HepG2 (cell line): ENCODE data around the gene ROM1. TPM values are rescaled to one million over a fixed set of nuclear protein-coding genes. Genes with fewer than 3 reads are reported as not detected.

ENCODE experiments used
- CEBPZ ChIP-seq: IDR thresholded peaks from 2 replicates; pipeline ENCODE4 v1.6.1; 2012; ENCODE audit warnings: low read length, improper control_type of control experiment
- CERS6 ChIP-seq: sonication (generic); formaldehyde crosslinking; IDR thresholded peaks from 2 replicates; pipeline ENCODE4 v1.5.0; 2020; ENCODE audit warnings: missing genetic modification reagents
- DMAP1 ChIP-seq: IDR thresholded peaks from 2 replicates; pipeline ENCODE4 v1.6.1; 2016
- EHMT2 ChIP-seq: fragments of 200-600 bp; sonication (generic); IDR thresholded peaks from 2 replicates; pipeline ENCODE4 v1.7.0; 2017; ENCODE audit warnings: antibody characterized with exemption, low read depth, low read length, borderline replicate concordance
- ELK4 ChIP-seq: sonication (generic); formaldehyde crosslinking; IDR thresholded peaks from 2 replicates; pipeline ENCODE4 v1.9.0; 2021; ENCODE audit warnings: missing genetic modification reagents, borderline replicate concordance
- HCFC1 ChIP-seq: fragments of 150-350 bp; IDR thresholded peaks from 2 replicates; pipeline ENCODE4 v1.6.1; 2014; ENCODE audit warnings: low read depth, low read length
- LCORL ChIP-seq, 2 experiments: fragments of 450-650 bp in 1 of 2; sonication (generic) in 1 of 2; formaldehyde crosslinking in 1 of 2; IDR thresholded peaks; 2 replicates each; pipeline versions ENCODE4 v1.5.0 to v1.6.1; 2017 to 2020; ENCODE audit warnings: antibody characterized with exemption in 1 of 2, missing genetic modification reagents in 1 of 2
- MYPOP ChIP-seq: sonication (generic); formaldehyde crosslinking; IDR thresholded peaks from 2 replicates; pipeline ENCODE4 v1.8.1; 2023; ENCODE audit warnings: mild to moderate bottlenecking, moderate library complexity, missing genetic modification reagents
- PBX2 ChIP-seq: IDR thresholded peaks from 2 replicates; pipeline ENCODE4 v1.6.1; 2016; ENCODE audit warnings: control low read depth
- PITX1 ChIP-seq: sonication (generic); formaldehyde crosslinking; IDR thresholded peaks from 2 replicates; pipeline ENCODE4 v1.5.1; 2020; ENCODE audit warnings: mild to moderate bottlenecking, missing genetic modification reagents
- RAD51 ChIP-seq: fragments of 450-650 bp; IDR thresholded peaks from 2 replicates; pipeline ENCODE4 v1.6.1; 2016; ENCODE audit warnings: borderline replicate concordance
- RBM22 ChIP-seq: fragments of 200-400 bp; formaldehyde crosslinking; optimal IDR thresholded peaks from 2 replicates; pipeline ENCODE3; 2017; ENCODE audit warnings: mild to moderate bottlenecking, low read length, moderate library complexity
- RFX1 ChIP-seq: fragments of 450-650 bp; IDR thresholded peaks from 2 replicates; pipeline ENCODE4 v1.6.1; 2017
- RFXANK ChIP-seq: IDR thresholded peaks from 2 replicates; pipeline ENCODE4 v1.6.1; 2016
- SAFB2 ChIP-seq: sonication (generic); formaldehyde crosslinking; IDR thresholded peaks from 2 replicates; pipeline ENCODE4 v1.5.1; 2020; ENCODE audit warnings: missing genetic modification reagents, low read depth, mild to moderate bottlenecking, borderline replicate concordance
- TEAD3 ChIP-seq: optimal IDR thresholded peaks from 2 replicates; pipeline ENCODE3; 2016; ENCODE audit warnings: borderline replicate concordance
- ZFP36L1 ChIP-seq: sonication (generic); formaldehyde crosslinking; IDR thresholded peaks from 2 replicates; pipeline ENCODE4 v1.8.0; 2022; ENCODE audit warnings: mild to moderate bottlenecking, missing genetic modification reagents, moderate library complexity
- ZIK1 ChIP-seq: sonication (generic); formaldehyde crosslinking; IDR thresholded peaks from 2 replicates; pipeline ENCODE4 v1.5.0; 2020; ENCODE audit warnings: mild to moderate bottlenecking, low read depth, missing genetic modification reagents, borderline replicate concordance
- ZNF232 ChIP-seq: sonication (generic); formaldehyde crosslinking; IDR thresholded peaks from 2 replicates; pipeline ENCODE4 v1.4.0; 2020; ENCODE audit warnings: missing genetic modification reagents, borderline replicate concordance
- ZNF768 ChIP-seq: sonication (generic); formaldehyde crosslinking; IDR thresholded peaks from 2 replicates; pipeline ENCODE4 v1.4.0; 2020; ENCODE audit warnings: missing genetic modification reagents
- ZNF777 ChIP-seq: sonication (generic); formaldehyde crosslinking; IDR thresholded peaks from 2 replicates; pipeline ENCODE4 v1.4.0; 2020; ENCODE audit warnings: missing genetic modification reagents
- polyA plus RNA-seq, 8 experiments: library from polyadenylated mRNA; depleted of rRNA in 3 of 8; stranded (reverse) in 7 of 8; unstranded in 1 of 8; fragments of >200 nt; fragmentation: Illumina TruSeq in 4 of 8; extraction: Trizol in 4 of 8; gene quantifications; 2 replicates each; pipeline versions ENCODE4 v1.2.1 to v1.2.3, GENCODE V29; 2011 to 2016; ENCODE audit warnings: low read depth in 4 of 8, missing spikeins in 1 of 8, mixed read lengths in 1 of 8; ENCODE audit not compliant: insufficient read depth in 1 of 8
- total RNA-seq, 5 experiments: library from RNA; depleted of rRNA; stranded (reverse); fragments of >200 nt; fragmentation: Illumina TruSeq; extraction: Trizol; gene quantifications; 2 replicates each; pipeline ENCODE4 v1.2.3, GENCODE V29; 2016; ENCODE audit warnings: low read depth in 1 of 5

ROM1 gene
- total and polyA plus RNA-seq, 2 of the 13 experiments (the other 11 are each of a cell fraction or from before 2014, with no cell fraction given) = 1.2 to 2.4 TPM

- TF ChIP-seq MYPOP (CRISPR knock-in tag) (peak; percentile 47; the same call in 1 of the 2 replicates), ZNF768 (CRISPR knock-in tag) (no peak), RBM22 (no peak), ZIK1 (CRISPR knock-in tag) (peak; percentile 82; the same call in 1 of the 2 replicates), TEAD3 (CRISPR knock-in tag) (peak; percentile 91), RAD51 (no peak), LCORL (IDR thresholded peaks at IDR 0.05) (no peak), LCORL (CRISPR knock-in tag; IDR thresholded peaks at IDR 0.05) (peak; percentile 85), SAFB2 (CRISPR knock-in tag) (no peak; the same call in 1 of the 2 replicates), PBX2 (CRISPR knock-in tag) (no peak), EHMT2 (no peak), ELK4 (CRISPR knock-in tag) (peak; percentile 44; the same call in 1 of the 2 replicates), ZFP36L1 (peak; percentile 88), ZNF232 (CRISPR knock-in tag) (peak; percentile 88), ZNF777 (CRISPR knock-in tag) (peak; percentile 44), CEBPZ (no peak), HCFC1 (peak; percentile 61; the same call in 1 of the 2 replicates), RFX1 (no peak), RFXANK (CRISPR knock-in tag) (peak; percentile 27; the same call in 1 of the 2 replicates), PITX1 (CRISPR knock-in tag) (peak; percentile 57), DMAP1 (CRISPR knock-in tag) (peak; percentile 92), CERS6 (no peak)
These were observed 8.8 kb downstream of the ROM1 start, which contains the start of gene B3GAT3 (continued) for GRCh38 chr11:62621567-62622470.
